Mucosa of gallbladder (tissue), 1 donor: ENCODE measurements around the gene SYNM. TPM values are rescaled to one million over a fixed set of nuclear protein-coding genes. Genes with fewer than 3 reads are reported as not detected.

Source experiments
- DNase-seq: peaks from one replicate; pipeline ENCODE4 v3.0.0-alpha.2; 2020; ENCODE audit warnings: low spot score
- total RNA-seq: library from RNA; stranded (reverse); gene quantifications from one replicate; pipeline ENCODE4 v1.2.1, GENCODE V29; 2021
- donor health status: DM: no; HTN: no; CAD: no.

SYNM gene
- total RNA-seq, 1 donor from 2014 or later, result 167 TPM

GRCh38 chr15:99122831-99123712 is 18.2 kb downstream of the SYNM start:
- DNase-seq, result no peak

- DNase-seq, result peak; percentile 81
Measured at GRCh38 chr15:99123713-99124451, 19.0 kb downstream of the SYNM start.

GRCh38 chr15:99124641-99125040 is 19.8 kb downstream of the SYNM start:
- DNase-seq, result no peak

GRCh38 chr15:99125061-99125891 is 20.4 kb downstream of the SYNM start:
- DNase-seq, result no peak

DNA sequence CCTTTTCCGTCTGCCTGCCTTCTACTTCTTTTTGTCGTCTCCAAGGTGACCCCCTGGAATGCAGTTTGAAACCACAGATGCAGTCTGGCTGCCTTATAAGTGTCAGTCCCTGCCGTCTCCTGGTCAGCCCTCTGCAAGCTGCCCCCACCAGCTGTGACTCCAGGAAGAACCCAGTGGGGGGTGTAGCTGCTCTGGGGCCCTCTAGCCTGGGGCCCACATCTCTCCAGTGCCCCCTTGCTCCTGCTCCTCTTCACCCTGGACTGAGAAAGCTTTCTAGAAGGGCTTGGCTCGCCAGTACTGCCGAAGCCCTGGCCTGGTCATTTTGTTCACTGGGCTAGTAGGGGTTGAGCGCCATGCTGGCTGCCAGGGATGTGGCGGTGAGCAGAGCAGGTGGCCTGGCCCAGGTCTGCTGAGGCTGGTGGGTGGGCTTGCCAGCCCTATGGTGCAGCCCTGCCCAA is 21.3 kb downstream of the SYNM start:
- no peak for DNase-seq

- DNase-seq, result no peak
Measured at GRCh38 chr15:99126930-99127329, 22.1 kb downstream of the SYNM start.

DNA sequence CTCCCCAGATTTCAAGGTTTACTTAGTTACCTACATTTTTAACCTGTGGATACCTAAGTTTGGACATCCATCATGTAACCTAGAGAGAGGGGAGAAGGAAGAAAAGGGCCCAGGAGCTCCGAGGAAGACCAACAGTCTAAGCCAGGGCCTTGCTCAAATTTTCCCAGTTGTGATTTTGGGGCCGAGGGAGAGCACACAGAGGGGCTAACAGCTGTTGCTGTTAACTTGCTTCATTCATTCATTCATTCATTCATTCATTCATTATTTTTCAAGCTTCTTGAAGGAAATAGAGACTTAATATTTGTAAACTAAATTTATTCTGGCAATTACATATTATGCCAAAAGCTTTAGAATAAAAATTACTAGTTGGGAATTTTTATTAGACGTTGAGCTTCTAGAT is 22.9 kb downstream of the SYNM start:
- no peak for DNase-seq

DNA sequence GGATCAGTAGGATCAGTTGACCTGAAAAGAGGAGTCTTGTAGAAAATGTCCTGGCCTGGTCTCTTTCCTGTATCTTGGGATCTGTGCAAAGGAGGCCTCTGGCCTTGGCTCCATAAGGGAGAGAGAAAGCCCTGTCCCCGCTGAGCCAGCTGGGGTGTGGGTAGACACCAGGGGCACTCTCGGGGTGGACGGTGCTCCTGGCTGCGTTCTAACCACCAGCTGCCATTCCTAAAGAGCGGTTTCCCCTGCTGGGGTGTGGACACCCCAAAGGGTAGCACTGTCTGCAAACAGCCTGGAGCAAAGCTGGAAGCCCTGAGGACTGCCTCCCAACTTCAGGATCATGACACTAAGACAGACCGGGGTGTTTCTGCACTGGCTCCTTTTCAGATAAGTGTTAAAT is 23.5 kb downstream of the SYNM start:
- DNase-seq, result no peak

GRCh38 chr15:99129644-99130043 is 24.8 kb downstream of the SYNM start:
- DNase-seq, result no peak

DNA sequence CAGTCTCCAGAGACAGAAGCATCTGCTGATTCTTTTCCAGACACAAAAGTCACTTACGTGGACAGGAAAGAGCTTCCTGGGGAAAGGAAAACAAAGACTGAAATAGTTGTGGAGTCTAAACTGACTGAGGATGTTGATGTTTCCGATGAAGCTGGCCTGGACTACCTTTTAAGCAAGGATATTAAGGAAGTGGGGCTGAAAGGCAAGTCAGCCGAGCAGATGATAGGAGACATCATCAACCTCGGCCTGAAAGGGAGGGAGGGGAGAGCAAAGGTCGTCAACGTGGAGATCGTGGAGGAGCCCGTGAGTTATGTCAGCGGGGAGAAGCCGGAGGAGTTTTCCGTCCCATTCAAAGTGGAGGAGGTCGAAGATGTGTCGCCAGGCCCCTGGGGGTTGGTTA is 25.4 kb downstream of the SYNM start:
- no peak for DNase-seq

- DNase-seq, result no peak
Measured at GRCh38 chr15:99130765-99131440, 26.0 kb downstream of the SYNM start.

- DNase-seq, result peak; percentile 65
Measured at GRCh38 chr15:99131441-99132023, 26.7 kb downstream of the SYNM start.

DNA sequence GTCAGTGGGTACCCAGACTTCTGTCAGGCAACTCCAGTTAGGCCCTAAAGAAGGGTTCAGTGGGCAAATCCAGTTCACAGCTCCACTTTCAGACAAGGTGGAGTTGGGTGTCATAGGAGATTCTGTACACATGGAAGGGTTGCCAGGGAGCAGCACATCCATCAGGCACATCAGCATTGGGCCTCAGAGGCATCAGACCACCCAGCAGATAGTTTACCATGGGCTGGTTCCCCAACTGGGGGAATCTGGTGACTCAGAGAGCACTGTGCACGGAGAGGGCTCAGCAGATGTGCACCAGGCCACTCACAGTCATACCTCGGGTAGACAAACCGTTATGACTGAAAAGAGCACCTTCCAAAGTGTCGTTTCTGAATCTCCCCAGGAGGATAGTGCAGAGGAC is 27.2 kb downstream of the SYNM start:
- no peak for DNase-seq

GRCh38 chr15:99132634-99133287 is 27.9 kb downstream of the SYNM start:
- DNase-seq, result no peak

- DNase-seq, result no peak
Measured at GRCh38 chr15:99134317-99134821, 29.5 kb downstream of the SYNM start.

- DNase-seq, result no peak
Measured at GRCh38 chr15:99135194-99135593, 30.3 kb downstream of the SYNM start.

GRCh38 chr15:99137111-99137546 is 32.2 kb downstream of the SYNM start:
- DNase-seq, result no peak

- no peak for DNase-seq
Measured at GRCh38 chr15:99137877-99138276, 33.0 kb downstream of the SYNM start.

- DNase-seq, result no peak
Measured at GRCh38 chr15:99138491-99138982, 33.7 kb downstream of the SYNM start.

DNA sequence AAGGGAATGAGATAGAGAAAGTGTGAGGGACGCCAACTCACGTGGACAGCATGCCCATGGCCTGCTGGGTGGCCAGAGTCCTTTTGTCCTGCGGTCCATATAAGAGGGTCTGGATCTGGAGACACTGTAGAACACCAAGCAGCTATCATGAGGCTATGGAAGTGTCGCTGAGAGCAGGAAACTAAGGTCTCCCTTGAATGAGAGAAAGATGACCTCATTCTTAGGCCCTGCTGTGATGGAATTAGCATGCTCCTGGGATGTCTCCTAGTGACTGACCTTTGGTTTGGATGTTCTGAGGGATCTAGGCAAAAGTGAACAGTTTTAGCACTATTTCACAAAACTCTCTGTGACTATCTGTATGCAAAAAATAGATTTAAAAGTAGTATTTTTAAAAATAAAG is 34.4 kb downstream of the SYNM start:
- DNase-seq, result no peak
